Suprapubic skin (tissue), 3 donors: ENCODE results near the gene PLEKHG4B.

ENCODE experiments used
- EP300 ChIP-seq: sonication (generic); formaldehyde crosslinking; IDR thresholded peaks from one replicate; pipeline ENCODE4 v1.6.1; 2017; ENCODE audit warnings: antibody characterized with exemption
- POLR2A ChIP-seq, 2 donors: fragments of 450-650 bp; IDR thresholded peaks; one replicate each; pipeline ENCODE4 v1.6.1; 2017; ENCODE audit warnings: antibody characterized with exemption in 2 of 2, mild to moderate bottlenecking in 2 of 2, moderate library complexity in 2 of 2
- TF ChIP-seq, protein P1 (sequence below), 2 donors: fragments of 200-600 bp in 1 of 2; fragments of 450-650 bp in 1 of 2; sonication (generic) in 1 of 2; IDR thresholded peaks; one replicate each; pipeline ENCODE4 v1.5.1; 2016 to 2019; ENCODE audit warnings: antibody characterized with exemption in 2 of 2, mild to moderate bottlenecking in 1 of 2, moderate library complexity in 1 of 2

DNA sequence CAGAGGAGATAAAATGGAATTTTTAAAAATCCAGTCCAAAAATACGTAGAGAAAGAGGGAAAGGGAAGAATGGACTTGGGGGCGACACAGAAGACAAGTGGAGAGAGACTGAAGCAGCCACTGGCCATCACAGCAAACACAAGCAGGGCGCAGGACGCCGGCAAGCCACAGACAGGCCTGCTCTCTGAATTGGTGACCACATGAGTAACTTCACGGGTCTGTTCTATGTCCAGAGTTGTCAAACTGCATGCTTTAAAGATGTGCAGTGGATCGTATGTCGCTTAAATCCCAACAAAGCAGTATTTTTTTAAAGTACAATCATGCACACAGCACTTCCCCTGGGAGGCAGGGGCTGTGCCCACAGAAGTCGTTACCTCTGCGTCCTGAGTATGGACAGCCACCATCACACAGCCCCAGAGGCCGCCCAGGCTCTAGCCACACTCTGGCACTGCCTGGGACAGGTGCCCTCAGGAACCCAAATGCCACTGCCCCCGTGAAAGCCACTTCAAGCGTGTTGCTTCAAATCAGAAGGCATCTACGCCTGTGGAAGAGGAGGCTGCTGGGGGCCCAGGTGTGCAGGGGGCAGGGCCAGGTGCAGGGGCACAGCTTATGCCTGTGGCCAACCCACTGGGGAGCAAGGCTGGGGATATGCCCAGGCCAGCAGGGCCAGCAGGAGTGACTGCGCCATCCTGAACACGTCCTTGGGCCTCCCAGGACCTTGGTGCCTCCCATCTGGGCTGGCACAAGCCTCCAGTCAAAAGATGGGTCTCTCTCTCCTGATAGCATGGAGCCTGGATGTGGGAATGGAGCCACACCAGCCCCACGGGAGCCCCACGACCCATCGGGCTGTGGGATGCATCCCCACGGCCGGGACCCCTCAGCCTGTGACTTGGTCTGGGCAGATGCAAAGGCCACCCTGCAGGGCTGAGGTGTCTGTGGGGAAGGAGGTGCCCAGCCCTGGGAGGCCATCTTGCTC, 93.4 kb downstream of the PLEKHG4B start:
- TF ChIP-seq POLR2A (IDR thresholded peaks at IDR 0.05) (no peak), EP300 (no peak)
- TF ChIP-seq, protein P1, sequence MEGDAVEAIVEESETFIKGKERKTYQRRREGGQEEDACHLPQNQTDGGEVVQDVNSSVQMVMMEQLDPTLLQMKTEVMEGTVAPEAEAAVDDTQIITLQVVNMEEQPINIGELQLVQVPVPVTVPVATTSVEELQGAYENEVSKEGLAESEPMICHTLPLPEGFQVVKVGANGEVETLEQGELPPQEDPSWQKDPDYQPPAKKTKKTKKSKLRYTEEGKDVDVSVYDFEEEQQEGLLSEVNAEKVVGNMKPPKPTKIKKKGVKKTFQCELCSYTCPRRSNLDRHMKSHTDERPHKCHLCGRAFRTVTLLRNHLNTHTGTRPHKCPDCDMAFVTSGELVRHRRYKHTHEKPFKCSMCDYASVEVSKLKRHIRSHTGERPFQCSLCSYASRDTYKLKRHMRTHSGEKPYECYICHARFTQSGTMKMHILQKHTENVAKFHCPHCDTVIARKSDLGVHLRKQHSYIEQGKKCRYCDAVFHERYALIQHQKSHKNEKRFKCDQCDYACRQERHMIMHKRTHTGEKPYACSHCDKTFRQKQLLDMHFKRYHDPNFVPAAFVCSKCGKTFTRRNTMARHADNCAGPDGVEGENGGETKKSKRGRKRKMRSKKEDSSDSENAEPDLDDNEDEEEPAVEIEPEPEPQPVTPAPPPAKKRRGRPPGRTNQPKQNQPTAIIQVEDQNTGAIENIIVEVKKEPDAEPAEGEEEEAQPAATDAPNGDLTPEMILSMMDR (IDR thresholded peaks at IDR 0.05): no peak
